Smooth muscle cell (in vitro differentiated cells): ENCODE data around the gene CNST. TPM values are rescaled to one million over a fixed set of nuclear protein-coding genes. Genes with fewer than 3 reads are reported as not detected.

Experiments
- DNase-seq: peaks from one replicate; lab custom pipeline; 2025; ENCODE audit not compliant: unreplicated experiment; lab: John Stamatoyannopoulos, UW
- H2AFZ ChIP-seq: fragments of 200-600 bp; sonication (generic); 2 replicates; pipeline ENCODE4 v1.6.0; 2016; ENCODE audit warnings: antibody characterized with exemption, low read depth, mild to moderate bottlenecking
- H3F3A ChIP-seq: fragments of 200-600 bp; sonication (generic); 2 replicates; pipeline ENCODE4 v1.6.0; 2017; ENCODE audit warnings: antibody characterized with exemption, low read depth
- H3K27ac ChIP-seq: fragments of 200-600 bp; sonication (generic); 2 replicates; pipeline ENCODE4 v1.5.1; 2016; ENCODE audit warnings: low read depth, mild to moderate bottlenecking
- H3K27me3 ChIP-seq: fragments of 200-600 bp; sonication (generic); 2 replicates; pipeline ENCODE4 v1.6.1; 2016; ENCODE audit warnings: low read depth, mild to moderate bottlenecking
- H3K36me3 ChIP-seq: fragments of 200-600 bp; sonication (generic); 2 replicates; pipeline ENCODE4 v1.5.1; 2016; ENCODE audit warnings: low read depth
- H3K4me1 ChIP-seq: fragments of 200-600 bp; sonication (generic); 2 replicates; pipeline ENCODE4 v1.5.1; 2016; ENCODE audit warnings: low read depth
- H3K4me2 ChIP-seq: fragments of 200-600 bp; sonication (generic); 2 replicates; pipeline ENCODE4 v1.6.0; 2016; ENCODE audit warnings: mild to moderate bottlenecking
- H3K4me3 ChIP-seq: fragments of 200-600 bp; sonication (generic); 2 replicates; pipeline ENCODE4 v1.5.1; 2016; ENCODE audit warnings: mild to moderate bottlenecking
- H3K79me2 ChIP-seq: fragments of 200-600 bp; sonication (generic); 2 replicates; pipeline ENCODE4 v1.6.0; 2016; ENCODE audit warnings: low read depth, mild to moderate bottlenecking
- H3K9ac ChIP-seq: fragments of 200-600 bp; sonication (generic); 2 replicates; pipeline ENCODE4 v1.6.0; 2016; ENCODE audit warnings: low read depth
- H3K9me3 ChIP-seq: fragments of 200-600 bp; sonication (generic); replicated peaks from 2 replicates; pipeline ENCODE4 v1.5.1; 2016; ENCODE audit warnings: low read depth
- H4K20me1 ChIP-seq: fragments of 200-600 bp; sonication (generic); 2 replicates; pipeline ENCODE4 v1.6.0; 2016; ENCODE audit warnings: low read depth
- WGBS: methylation state at CpG from one replicate; pipeline ENCODE4 v1.1.7; 2016; ENCODE audit warnings: low lambda C conversion rate; 5-methylcytosine and 5-hydroxymethylcytosine counted together
- polyA plus RNA-seq: library from polyadenylated mRNA; unstranded; fragments of >200 nt; fragmentation: Nextera tagmentation; extraction: Ambion mirVana; gene quantifications from 2 replicates; pipeline ENCODE4 v1.2.1, GENCODE V29; 2016
- total RNA-seq: library from RNA; depleted of rRNA; stranded (reverse); fragments of >200 nt; gene quantifications from 2 replicates; pipeline ENCODE4 v1.2.3, GENCODE V29; 2014
- TF ChIP-seq, protein P1 (sequence below): fragments of 200-600 bp; sonication (generic); IDR thresholded peaks from 2 replicates; pipeline ENCODE4 v1.5.1; 2017; ENCODE audit warnings: borderline replicate concordance, mild to moderate bottlenecking, antibody characterized with exemption; ENCODE audit not compliant: insufficient read depth, poor library complexity, severe bottlenecking

The CNST gene
- total and polyA plus RNA-seq, 2 experiments from 2014 or later = 6.7 to 16.9 TPM

GRCh38 chr1:246580497-246581370 lies 14.5 kb downstream of the CNST start:
- Histone ChIP-seq H3K79me2 (peaks cover 12% of the 10 kb centered on the region), H4K20me1 (peaks cover 11% of the 10 kb centered on the region)
- DNase-seq = no peak

DNA sequence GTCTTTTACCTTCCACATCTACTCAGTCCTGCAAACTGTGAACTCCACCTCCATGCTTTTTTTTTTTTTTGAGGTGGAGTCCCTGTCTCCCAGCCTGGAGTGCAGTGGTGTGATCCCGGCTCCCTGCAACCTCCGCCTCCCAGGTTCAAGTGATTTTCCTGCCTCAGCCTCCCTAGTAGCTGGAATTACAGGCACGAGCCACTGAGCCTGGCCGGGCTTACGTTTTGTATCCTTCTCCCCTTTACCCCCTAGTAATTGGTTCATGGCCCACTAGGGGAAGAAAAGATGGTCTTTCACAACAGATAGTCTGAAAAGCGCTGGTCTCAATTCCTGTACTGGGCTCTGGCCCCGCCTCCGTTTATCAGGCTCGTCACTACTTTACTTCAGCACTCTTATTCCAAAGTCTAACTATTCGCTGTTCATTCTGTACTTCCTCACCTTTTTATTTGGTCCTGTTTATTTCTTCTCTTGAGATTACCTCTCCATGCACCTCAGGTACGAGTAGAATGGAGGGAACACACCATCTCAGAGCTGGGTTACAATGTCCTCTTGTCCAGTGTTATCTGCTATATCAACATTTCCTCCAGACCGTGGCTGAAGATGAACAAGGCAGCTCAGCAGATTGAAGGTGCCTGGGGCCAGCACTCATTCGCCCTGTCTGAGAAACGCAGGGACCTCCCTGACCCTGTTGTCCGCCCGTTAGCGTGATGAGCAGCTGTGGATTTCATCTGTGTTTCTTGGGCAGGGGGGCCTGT lies 16.2 kb downstream of the CNST start:
- DNase-seq = no peak

More at GRCh38 chr1:246580497-246581370, 14.5 kb downstream of the CNST start:
- Histone ChIP-seq H3K4me1 (peaks cover 6% of the 10 kb centered on the region), H3F3A (no peaks in the 10 kb centered on the region), H3K4me3 (no peak overlapping the region), H3K4me2 (peak overlapping the region; percentile 72), H3K27me3 (no peaks in the 10 kb centered on the region), H2AFZ (no peak overlapping the region), H3K36me3 (no peaks in the 10 kb centered on the region), H3K27ac (no peak overlapping the region), H3K9me3 (no peaks in the 10 kb centered on the region), H3K9ac (no peak overlapping the region)
- WGBS = 95% methylated on average over 15 of the region's 15 CpGs
- TF ChIP-seq, protein P1, sequence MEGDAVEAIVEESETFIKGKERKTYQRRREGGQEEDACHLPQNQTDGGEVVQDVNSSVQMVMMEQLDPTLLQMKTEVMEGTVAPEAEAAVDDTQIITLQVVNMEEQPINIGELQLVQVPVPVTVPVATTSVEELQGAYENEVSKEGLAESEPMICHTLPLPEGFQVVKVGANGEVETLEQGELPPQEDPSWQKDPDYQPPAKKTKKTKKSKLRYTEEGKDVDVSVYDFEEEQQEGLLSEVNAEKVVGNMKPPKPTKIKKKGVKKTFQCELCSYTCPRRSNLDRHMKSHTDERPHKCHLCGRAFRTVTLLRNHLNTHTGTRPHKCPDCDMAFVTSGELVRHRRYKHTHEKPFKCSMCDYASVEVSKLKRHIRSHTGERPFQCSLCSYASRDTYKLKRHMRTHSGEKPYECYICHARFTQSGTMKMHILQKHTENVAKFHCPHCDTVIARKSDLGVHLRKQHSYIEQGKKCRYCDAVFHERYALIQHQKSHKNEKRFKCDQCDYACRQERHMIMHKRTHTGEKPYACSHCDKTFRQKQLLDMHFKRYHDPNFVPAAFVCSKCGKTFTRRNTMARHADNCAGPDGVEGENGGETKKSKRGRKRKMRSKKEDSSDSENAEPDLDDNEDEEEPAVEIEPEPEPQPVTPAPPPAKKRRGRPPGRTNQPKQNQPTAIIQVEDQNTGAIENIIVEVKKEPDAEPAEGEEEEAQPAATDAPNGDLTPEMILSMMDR = no peak

GRCh38 chr1:246583056-246583440 lies 16.8 kb downstream of the CNST start:
- Histone ChIP-seq H3K27ac (no peak overlapping the region), H3F3A (no peaks in the 10 kb centered on the region), H3K9me3 (no peaks in the 10 kb centered on the region), H3K27me3 (no peaks in the 10 kb centered on the region), H3K79me2 (peaks cover 19% of the 10 kb centered on the region), H3K9ac (no peak overlapping the region), H3K36me3 (no peaks in the 10 kb centered on the region), H2AFZ (no peak overlapping the region), H3K4me3 (no peak overlapping the region), H4K20me1 (peaks cover 11% of the 10 kb centered on the region), H3K4me2 (no peak overlapping the region), H3K4me1 (peaks cover 6% of the 10 kb centered on the region)
- TF ChIP-seq, protein P1 = no peak
- DNase-seq = no peak
- 93% methylated on average over 2 of the region's 2 CpGs for WGBS

More for the DNA sequence above, 16.2 kb downstream of the CNST start:
- H3K9me3 ChIP-seq = no peaks in the 10 kb centered on the region
- no peak overlapping the region for H3K27ac ChIP-seq
- H3K79me2 ChIP-seq = peaks cover 19% of the 10 kb centered on the region
- no peak overlapping the region for H2AFZ ChIP-seq
- TF ChIP-seq, protein P1 = no peak
- H3K4me3 ChIP-seq = no peak overlapping the region
- H4K20me1 ChIP-seq = peaks cover 11% of the 10 kb centered on the region
- no peak overlapping the region for H3K9ac ChIP-seq
- H3K36me3 ChIP-seq = no peaks in the 10 kb centered on the region
- H3K27me3 ChIP-seq = no peaks in the 10 kb centered on the region
- WGBS = 85% methylated on average over 17 of the region's 17 CpGs
- H3F3A ChIP-seq = no peaks in the 10 kb centered on the region
- no peak overlapping the region for H3K4me2 ChIP-seq
- H3K4me1 ChIP-seq = peaks cover 6% of the 10 kb centered on the region
